Measurements from ENCODE around the gene SHROOM4.

GRCh38 chrX:50813843-50814661 lies at the start of gene SHROOM4:
- TF ChIP-seq CTCF (IDR thresholded peaks at IDR 0.05; ENCODE audit: insufficient read depth, low read depth, low read length) = no peak
- no peak for TF ChIP-seq EZH2 (IDR thresholded peaks at IDR 0.05; ENCODE audit: insufficient read depth, low read length)

Data from astrocyte (in vitro differentiated cells and primary cell).